Dermis blood vessel endothelial cell (primary cell): ENCODE measurements around the gene TCTN3. TPM values are rescaled to one million over a fixed set of nuclear protein-coding genes. Genes with fewer than 3 reads are reported as not detected.
"Not testable (repeated sequence)": the region's sequence is repeated elsewhere in the genome, so short reads cannot be mapped to it uniquely, and the experiment has no call there.

Experiments
- DNase-seq: peaks from one replicate; pipeline ENCODE4 v3.0.0; 2010
- total RNA-seq: library from RNA; depleted of rRNA; stranded (reverse); fragments of >200 nt; gene quantifications from 2 replicates; pipeline ENCODE4 v1.2.3, GENCODE V29; 2014

TCTN3 gene
- total RNA-seq, 1 donor from 2014 or later, result 34.2 TPM

- no peak for DNase-seq
Observed at GRCh38 chr10:95626500-95626899, 67.2 kb downstream of the TCTN3 start.

GRCh38 chr10:95620415-95620814 is 73.3 kb downstream of the TCTN3 start:
- not testable (repeated sequence) for DNase-seq

- DNase-seq, result no peak
Observed at GRCh38 chr10:95618101-95618500, 75.6 kb downstream of the TCTN3 start.

GRCh38 chr10:95616446-95616845 is 77.3 kb downstream of the TCTN3 start:
- no peak for DNase-seq

Other genes with a start within 250 kb of the TCTN3 start
- gene SORBS1, start 132.6 kb downstream of the TCTN3 start, total RNA-seq, result 0.68 and 3.6 TPM in 2 replicates
- gene ALDH18A1, start 37.2 kb downstream of the TCTN3 start, total RNA-seq, result 104 and 110 TPM in 2 replicates
- 32.2 and 54.4 TPM in 2 replicates for gene ENTPD1, start 62.2 kb upstream of the TCTN3 start, total RNA-seq
- 0.88 and 1.2 TPM in 2 replicates for gene CC2D2B, start 214.0 kb upstream of the TCTN3 start, total RNA-seq